ENCODE results near the gene PIK3R6.

PIK3R6 gene

DNA sequence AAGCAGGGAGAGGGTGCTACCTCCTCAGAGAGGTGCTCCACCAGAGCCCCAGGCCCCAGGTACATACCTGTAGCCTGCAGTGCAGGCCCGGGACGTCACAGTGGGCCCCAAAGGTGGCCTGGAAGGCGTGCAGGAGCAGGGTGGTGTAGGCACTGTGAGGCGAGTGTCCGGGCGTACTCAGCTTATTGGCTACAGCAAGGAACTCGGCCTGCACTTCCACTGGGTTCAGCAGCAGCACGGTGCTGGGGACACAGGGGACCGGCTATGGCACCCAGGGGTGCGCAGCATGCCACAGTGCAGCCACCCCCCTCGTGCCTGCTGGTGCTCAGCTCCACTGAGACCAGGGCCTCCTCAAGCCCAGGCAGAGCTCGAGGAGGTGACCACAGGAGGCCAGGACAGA, 23.2 kb upstream of the PIK3R6 start:
- no peak for TF ChIP-seq CTCF (IDR thresholded peaks at IDR 0.05; ENCODE audit: control extremely low read depth, extremely low read depth, low read depth, missing control alignments)
- ChIA-PET POLR2A (no interaction called here), CTCF (interaction anchor here (1.0 to 3.9 kb wide), 6 partner anchors 10 to 107 kb away, joined by 3 to 24 read pairs (median 4); no protein-coding TSS in a partner anchor)
- DNase-seq (ENCODE audit: extremely low spot score) = no peak

- no peak for DNase-seq (ENCODE audit: extremely low spot score)
- no peak for TF ChIP-seq CTCF (IDR thresholded peaks at IDR 0.05; ENCODE audit: control extremely low read depth, extremely low read depth, low read depth, missing control alignments)
- POLR2A ChIA-PET = interaction anchor here (0.8 kb wide), 1 partner anchor 22 kb away, joined by 3 read pairs; the partner anchor contains the start of gene PIK3R6
- CTCF ChIA-PET = interaction anchor here (1.2 to 3.9 kb wide), 7 partner anchors 11 to 108 kb away, joined by 3 to 24 read pairs (median 5); no protein-coding TSS in a partner anchor
These were observed 22.2 kb upstream of the PIK3R6 start for GRCh38 chr17:8889458-8890210.

DNA sequence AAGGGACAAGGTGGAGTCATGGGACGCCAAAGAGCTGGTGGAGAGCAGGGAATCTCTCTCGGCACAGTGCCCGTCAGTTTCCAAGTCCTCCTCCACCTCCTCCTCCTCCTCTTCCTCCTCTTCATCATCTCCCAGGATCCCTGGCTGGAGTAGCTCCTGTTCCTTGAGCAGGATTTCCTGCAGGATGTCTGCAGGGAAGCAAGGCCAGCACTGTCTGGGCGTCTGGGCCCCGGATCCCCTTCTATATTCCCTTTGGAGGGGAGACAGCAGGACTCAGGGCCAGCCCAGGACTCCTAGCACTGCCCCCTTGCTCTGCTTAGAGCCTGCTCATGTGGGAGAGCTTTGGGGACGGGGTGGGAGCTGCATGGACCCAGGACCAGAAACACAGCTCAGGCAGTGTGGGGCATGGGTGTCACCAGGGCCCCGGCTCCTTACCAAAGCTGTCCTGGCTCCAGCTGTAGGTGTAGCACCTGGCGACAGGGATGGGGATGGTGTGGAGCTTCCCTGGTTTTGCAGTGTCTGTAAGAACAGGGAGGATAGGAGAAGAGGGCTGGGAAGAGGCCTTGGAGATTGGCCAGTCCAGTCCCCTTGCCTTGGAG, 21.3 kb upstream of the PIK3R6 start:
- CTCF ChIA-PET = interaction anchor here (1.1 to 1.6 kb wide), 5 partner anchors 10 to 109 kb away, joined by 3 to 6 read pairs (median 5); no protein-coding TSS in a partner anchor
- no peak for DNase-seq (ENCODE audit: extremely low spot score)
- POLR2A ChIA-PET = no interaction called here
- no peak for TF ChIP-seq CTCF (IDR thresholded peaks at IDR 0.05; ENCODE audit: control extremely low read depth, extremely low read depth, low read depth, missing control alignments)

DNA sequence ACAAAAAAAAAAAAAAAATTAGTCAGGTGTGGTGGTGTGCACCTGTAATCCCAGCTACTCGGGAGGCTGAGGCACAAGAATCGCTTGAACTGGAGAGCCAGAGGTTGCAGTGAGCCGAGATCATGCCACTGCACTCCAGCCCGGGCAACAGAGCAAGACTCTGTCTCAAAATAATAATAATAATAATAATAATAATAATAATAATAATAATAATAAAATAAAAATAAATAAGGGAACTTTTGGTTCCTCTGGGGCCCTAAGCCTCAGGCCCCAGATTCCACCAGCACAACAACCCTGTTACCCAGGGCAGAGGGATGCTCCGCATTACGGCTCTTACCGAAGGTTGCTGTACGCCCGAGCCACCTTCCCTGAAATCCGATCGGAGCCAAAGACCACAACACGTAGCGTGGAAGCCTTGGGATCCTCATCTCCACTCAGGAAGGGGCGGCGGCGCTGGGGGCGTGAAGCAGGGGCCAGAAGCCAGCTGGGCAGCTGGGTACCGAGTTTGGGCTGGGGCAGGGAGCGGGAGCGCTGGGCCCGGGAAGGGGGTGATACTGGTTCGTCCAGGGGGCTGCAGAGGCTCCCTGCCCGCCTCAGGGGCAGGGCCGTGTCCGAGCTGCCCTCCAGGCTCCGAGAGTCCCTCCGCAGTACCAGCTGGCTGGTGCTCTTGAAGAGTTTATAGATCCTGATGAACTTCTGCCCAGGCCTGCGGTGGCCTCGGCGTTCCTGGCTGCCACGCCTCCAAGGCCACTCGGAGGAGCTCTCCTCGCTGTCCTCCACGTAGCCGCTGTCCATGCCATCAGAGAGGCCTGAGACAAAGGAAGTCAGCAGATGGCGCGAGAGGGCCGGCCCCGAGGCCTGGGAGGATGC, 20.6 kb upstream of the PIK3R6 start:
- POLR2A ChIA-PET = no interaction called here
- CTCF ChIA-PET = interaction anchor here (1.1 to 1.6 kb wide), 5 partner anchors 9 to 110 kb away, joined by 3 to 6 read pairs (median 5); no protein-coding TSS in a partner anchor
- no peak for DNase-seq (ENCODE audit: extremely low spot score)
- no peak for TF ChIP-seq CTCF (IDR thresholded peaks at IDR 0.05; ENCODE audit: control extremely low read depth, extremely low read depth, low read depth, missing control alignments)

DNA sequence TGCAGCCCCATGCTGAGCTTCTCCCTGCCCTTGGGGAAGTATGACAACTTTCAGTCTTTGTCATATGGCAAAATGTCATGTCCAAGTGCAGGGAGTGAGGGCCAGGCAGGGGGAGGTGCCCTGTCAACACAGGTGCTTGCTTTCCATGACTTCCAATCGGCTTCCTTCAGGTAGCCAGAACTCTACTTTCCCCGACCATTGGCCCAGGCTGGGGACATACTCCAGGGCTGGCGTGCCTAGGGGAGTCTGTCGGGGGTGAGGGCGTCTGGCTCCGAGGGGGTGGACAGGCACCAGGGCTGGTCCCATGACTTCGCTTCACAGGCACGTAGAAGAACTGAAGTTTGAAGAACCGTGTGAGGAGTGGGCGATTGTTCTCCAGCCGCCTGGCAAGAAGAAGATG, 19.8 kb upstream of the PIK3R6 start:
- CTCF ChIA-PET = interaction anchor here (1.4 kb wide), 1 partner anchor 110 kb away, joined by 4 read pairs; no protein-coding TSS in a partner anchor
- POLR2A ChIA-PET = no interaction called here
- no peak for TF ChIP-seq CTCF (IDR thresholded peaks at IDR 0.05; ENCODE audit: control extremely low read depth, extremely low read depth, low read depth, missing control alignments)
- DNase-seq (ENCODE audit: extremely low spot score) = no peak

Measured in GM10248 (cell line).